ENCODE measurements around the gene BOD1. TPM values are rescaled to one million over a fixed set of nuclear protein-coding genes. Genes with fewer than 3 reads are reported as not detected.

The BOD1 gene
- total and polyA plus RNA-seq, 2 donors (not counting 3 experiments of a cell fraction or from before 2014, with no cell fraction given), result 57.6 to 62.4 TPM

- intact Hi-C loops (cut with micrococcal nuclease) (loop anchor here (1.0 to 5.0 kb wide), 7 partner anchors 43 to 594 kb away; no protein-coding TSS in a partner anchor), dilution Hi-C loops (cut with MboI; ENCODE audit: extremely low pct_ligation_motif_present, low sequenced_read_pairs) (no loop called here)
- H3K27ac ChIP-seq (ENCODE audit: insufficient read depth, low read depth, low read length), result no peak overlapping the region
- FAIRE-seq (no peak), DNase-seq (ENCODE audit: low read depth, low spot score) (no peak)
- no peak overlapping the region for H3K4me3 ChIP-seq (replicated peaks in 1 of 3; ENCODE audit: insufficient read depth in 1 of 3, low read depth in 1 of 3, low read length in 3 of 3)
- no peaks in the 10 kb centered on the region for H3K36me3 ChIP-seq (ENCODE audit: control insufficient read depth in 2 of 2, extremely low read depth in 1 of 2, insufficient read depth in 2 of 2, low read length in 2 of 2)
- no peaks in the 10 kb centered on the region for H3K9me1 ChIP-seq (replicated peaks; ENCODE audit: control insufficient read depth, extremely low read depth, insufficient read depth, low read length)
- ChIA-PET CTCF (interaction anchor here (0.6 to 7.5 kb wide), 57 partner anchors 8 to 865 kb away, joined by 3 to 235 read pairs (median 4); partner anchors contain the start of genes BOD1 and STC2), POLR2A (no interaction called here)
- peaks cover 2% of the 10 kb centered on the region for H3K4me1 ChIP-seq (ENCODE audit: control insufficient read depth, extremely low read depth, insufficient read depth, low read length)
- no peak overlapping the region for H3K9ac ChIP-seq (replicated peaks; ENCODE audit: extremely low read depth, insufficient read depth, low read length)
- no peaks in the 10 kb centered on the region for H4K20me1 ChIP-seq (replicated peaks; ENCODE audit: control insufficient read depth, extremely low read depth, insufficient read depth, low read length)
- H3K79me2 ChIP-seq (ENCODE audit: control insufficient read depth, insufficient read depth, low read length), result no peaks in the 10 kb centered on the region
- no peak for TF ChIP-seq CTCF (IDR thresholded peaks at IDR 0.05; ENCODE audit: extremely low read depth in 1 of 2, insufficient read depth in 1 of 2, low read depth in 1 of 2, low read length in 2 of 2)
- TF ChIP-seq JUN (IDR thresholded peaks at IDR 0.05; ENCODE audit: borderline replicate concordance, insufficient read depth, insufficient read length, low read depth), result no peak
- no peak for TF ChIP-seq POLR2AphosphoS5 (IDR thresholded peaks at IDR 0.05; ENCODE audit: insufficient read depth, low read depth, low read length)
- TF ChIP-seq POLR2A (IDR thresholded peaks at IDR 0.05; ENCODE audit: low read depth, low read length), result no peak
- TF ChIP-seq FOS (IDR thresholded peaks at IDR 0.05; ENCODE audit: borderline replicate concordance, insufficient read depth, low read length), result no peak
- TF ChIP-seq, protein P1, sequence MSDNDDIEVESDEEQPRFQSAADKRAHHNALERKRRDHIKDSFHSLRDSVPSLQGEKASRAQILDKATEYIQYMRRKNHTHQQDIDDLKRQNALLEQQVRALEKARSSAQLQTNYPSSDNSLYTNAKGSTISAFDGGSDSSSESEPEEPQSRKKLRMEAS (IDR thresholded peaks at IDR 0.05; ENCODE audit: insufficient read depth, insufficient read length), result no peak
- TF ChIP-seq GATA2 (IDR thresholded peaks at IDR 0.05; ENCODE audit: insufficient read depth, insufficient read length, low read depth, low read length), result no peak
- no peak for TF ChIP-seq MYC (IDR thresholded peaks at IDR 0.05; ENCODE audit: low read depth, low read length)
- peak overlapping the region; percentile 45 for H2AFZ ChIP-seq (ENCODE audit: low read depth, low read length)
- no peak overlapping the region for H3K4me2 ChIP-seq (ENCODE audit: insufficient read depth, low read length)
- BruUV-seq (replicated peaks), result no TSS peak
- peaks cover 0 to 4% of the 10 kb centered on the region in 2 experiments for H3K27me3 ChIP-seq (ENCODE audit: control insufficient read depth in 2 of 2, insufficient read depth in 2 of 2, low read length in 2 of 2)
- no peaks in the 10 kb centered on the region for H3K9me3 ChIP-seq (replicated peaks; ENCODE audit: control insufficient read depth, insufficient read depth, low read length)
These were observed 43.9 kb downstream of the BOD1 start for GRCh38 chr5:173572431-173573125.

Data from endothelial cell of umbilical vein (primary cell).